Left ventricle myocardium inferior (tissue), 1 donor: ENCODE data around the gene EIF6. TPM values are rescaled to one million over a fixed set of nuclear protein-coding genes. Genes with fewer than 3 reads are reported as not detected.

ENCODE experiments used
- DNase-seq: peaks from one replicate; pipeline ENCODE4 v3.0.0-alpha.2; 2020
- H3K27ac ChIP-seq: fragments of 200-600 bp; replicated peaks from 2 replicates; pipeline ENCODE4 v1.8.0; 2021
- H3K27me3 ChIP-seq: fragments of 200-600 bp; 2 replicates; pipeline ENCODE4 v1.8.0; 2021; ENCODE audit warnings: low read depth
- H3K36me3 ChIP-seq: fragments of 200-600 bp; 2 replicates; pipeline ENCODE4 v1.8.0; 2021
- H3K4me1 ChIP-seq: fragments of 200-600 bp; 2 replicates; pipeline ENCODE4 v1.8.0; 2021
- H3K4me3 ChIP-seq: fragments of 200-600 bp; 2 replicates; pipeline ENCODE4 v1.8.0; 2021; ENCODE audit warnings: mild to moderate bottlenecking, moderate library complexity
- H3K9me3 ChIP-seq: fragments of 200-600 bp; replicated peaks from 2 replicates; pipeline ENCODE4 v1.8.0; 2021
- CTCF ChIP-seq: fragments of 200-600 bp; IDR thresholded peaks from 2 replicates; pipeline ENCODE4 v1.8.0; 2021; ENCODE audit warnings: antibody characterized with exemption, mild to moderate bottlenecking, borderline replicate concordance
- intact Hi-C: fragments of 100-400 bp; cut with micrococcal nuclease; formaldehyde crosslinking; loops from one replicate; pipeline ENCODE4 v1.11.0; 2022
- total RNA-seq: library from RNA; stranded (reverse); fragmentation: NEBNext Ultra II Directional; extraction: Animal tissue kit (Norgen Biotek cat#: 25700); gene quantifications from one replicate; pipeline ENCODE4 v1.2.1, GENCODE V29; 2021
- donor health status: DM: no; HTN: yes; CAD: no; lungs with severe emphysema.

The EIF6 gene
- total RNA-seq, 1 donor from 2014 or later = 37.4 TPM

- H3K36me3 ChIP-seq = peaks cover 39% of the 10 kb centered on the region
- intact Hi-C loops = no loop called here
Observed at GRCh38 chr20:35276408-35276807, 8.2 kb downstream of the EIF6 start.

DNA sequence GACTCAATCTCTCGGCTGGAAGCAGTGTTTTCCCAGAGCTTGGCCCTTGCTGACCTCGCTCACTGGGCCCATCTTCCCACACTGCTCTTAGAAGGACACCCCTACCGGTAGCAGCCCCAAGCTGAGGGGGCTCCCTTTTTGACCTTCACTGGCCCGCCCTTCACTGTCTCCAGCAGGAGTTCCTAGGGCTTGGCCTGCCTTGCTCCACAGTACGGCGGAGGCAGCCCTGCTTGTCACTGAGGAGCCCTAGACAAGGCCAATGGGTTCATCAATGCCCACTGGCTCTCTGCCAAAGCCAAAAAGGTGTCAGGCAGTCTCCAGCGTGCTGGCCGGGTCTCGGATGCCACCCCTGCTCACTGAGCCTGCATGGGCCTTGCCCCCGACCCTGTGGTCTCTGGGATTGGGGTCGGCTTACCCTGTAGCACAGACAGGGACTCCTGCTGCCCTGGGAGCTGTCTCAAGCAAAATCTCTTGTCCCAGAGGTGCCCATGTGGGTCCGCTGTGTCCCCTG lies 8.8 kb downstream of the EIF6 start:
- Histone ChIP-seq H3K27me3 (no peaks in the 10 kb centered on the region), H3K4me3 (peak overlapping the region; percentile 93), H3K36me3 (peaks cover 42% of the 10 kb centered on the region), H3K4me1 (peaks cover 34% of the 10 kb centered on the region), H3K9me3 (no peaks in the 10 kb centered on the region), H3K27ac (no peak overlapping the region)
- intact Hi-C loops = no loop called here
- DNase-seq = no peak
- no peak for TF ChIP-seq CTCF

More at GRCh38 chr20:35276408-35276807, 8.2 kb downstream of the EIF6 start:
- Histone ChIP-seq H3K27me3 (no peaks in the 10 kb centered on the region), H3K27ac (peak overlapping the region; percentile 99), H3K4me1 (peaks cover 34% of the 10 kb centered on the region), H3K4me3 (peak overlapping the region; percentile 93), H3K9me3 (no peaks in the 10 kb centered on the region)
- TF ChIP-seq CTCF = no peak
- DNase-seq = no peak

- H3K36me3 ChIP-seq = peaks cover 42% of the 10 kb centered on the region
- intact Hi-C loops = no loop called here
- H3K27me3 ChIP-seq = no peaks in the 10 kb centered on the region
- H3K9me3 ChIP-seq = no peaks in the 10 kb centered on the region
- no peak overlapping the region for H3K27ac ChIP-seq
- no peak for DNase-seq
- H3K4me3 ChIP-seq = no peak overlapping the region
- no peak for TF ChIP-seq CTCF
- peaks cover 34% of the 10 kb centered on the region for H3K4me1 ChIP-seq
Observed at GRCh38 chr20:35274172-35275092, 10.1 kb downstream of the EIF6 start.

DNA sequence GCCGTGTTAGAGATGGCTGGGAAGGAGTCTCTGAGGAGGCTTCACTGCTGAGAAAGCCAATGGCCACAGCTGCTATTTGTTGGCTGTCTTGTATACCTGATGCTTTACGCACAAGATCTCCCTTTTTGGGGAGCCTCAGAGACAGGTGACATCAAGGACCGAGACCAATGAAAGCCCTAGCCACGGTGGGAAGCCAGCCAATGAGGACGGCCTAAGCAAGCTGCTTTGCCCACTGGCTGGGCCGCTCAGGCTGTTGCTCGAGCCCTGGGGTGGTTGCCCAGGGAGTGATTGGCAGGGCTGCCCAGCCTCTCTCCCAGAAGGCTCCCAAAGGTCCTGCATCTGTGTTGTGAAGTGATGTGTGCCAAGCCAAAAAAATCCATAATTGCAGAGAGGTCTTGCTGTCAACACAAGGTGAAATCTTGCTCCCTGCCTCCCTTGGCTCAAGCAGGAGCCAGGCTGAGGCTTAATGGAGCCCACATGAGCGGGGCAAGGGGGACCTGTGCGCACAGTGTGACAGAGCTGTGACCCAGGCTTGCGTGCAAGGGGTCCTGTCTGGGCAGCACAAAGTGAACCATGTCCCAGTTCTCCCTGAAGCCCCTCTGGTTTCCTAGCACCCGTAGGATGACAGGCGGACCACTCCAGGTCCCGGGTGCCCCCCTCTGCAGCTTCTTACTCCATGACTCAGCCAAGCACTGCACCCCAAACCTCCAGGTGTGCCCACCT lies 11.0 kb downstream of the EIF6 start:
- DNase-seq = no peak
- Histone ChIP-seq H3K27ac (no peak overlapping the region), H3K9me3 (no peaks in the 10 kb centered on the region), H3K4me3 (no peak overlapping the region), H3K4me1 (peaks cover 38% of the 10 kb centered on the region), H3K36me3 (peaks cover 35% of the 10 kb centered on the region), H3K27me3 (no peaks in the 10 kb centered on the region)
- intact Hi-C loops = no loop called here
- no peak for TF ChIP-seq CTCF

GRCh38 chr20:35271904-35272303 lies 12.7 kb downstream of the EIF6 start:
- no peak overlapping the region for H3K27ac ChIP-seq
- H3K27me3 ChIP-seq = no peaks in the 10 kb centered on the region
- no peak for TF ChIP-seq CTCF
- H3K36me3 ChIP-seq = peaks cover 49% of the 10 kb centered on the region
- peaks cover 24% of the 10 kb centered on the region for H3K4me1 ChIP-seq
- DNase-seq = no peak
- H3K9me3 ChIP-seq = no peaks in the 10 kb centered on the region
- intact Hi-C loops = no loop called here
- H3K4me3 ChIP-seq = no peak overlapping the region
